H7 (cell line): ENCODE data around the gene ESAM. TPM values are rescaled to one million over a fixed set of nuclear protein-coding genes. Genes with fewer than 3 reads are reported as not detected.
"Not testable (repeated sequence)": the region's sequence is repeated elsewhere in the genome, so short reads cannot be mapped to it uniquely, and the experiment has no call there.

Experiments
- DNase-seq: peaks from one replicate; pipeline ENCODE4 v3.0.0; 2012
- H3K27me3 ChIP-seq: 2 replicates; pipeline ENCODE4 v1.6.0; 2011; ENCODE audit warnings: mild to moderate bottlenecking, low read length; ENCODE audit not compliant: control insufficient read depth, insufficient read depth
- H3K36me3 ChIP-seq: replicated peaks from 2 replicates; pipeline ENCODE4 v1.5.1; 2011; ENCODE audit warnings: low read length; ENCODE audit not compliant: control insufficient read depth, insufficient read depth
- H3K4me3 ChIP-seq: 2 replicates; pipeline ENCODE4 v1.5.1; 2011; ENCODE audit warnings: low read depth, mild to moderate bottlenecking, control low read depth, low read length, moderate library complexity; ENCODE audit not compliant: insufficient read depth
- total RNA-seq: library from RNA; depleted of rRNA; stranded (reverse); fragments of >200 nt; shearing (Covaris generic); gene quantifications from 2 replicates; pipeline ENCODE4 v1.2.3, GENCODE V29; 2014

ESAM gene
- total RNA-seq, 1 experiment from 2014 or later: 0.38 TPM

DNA sequence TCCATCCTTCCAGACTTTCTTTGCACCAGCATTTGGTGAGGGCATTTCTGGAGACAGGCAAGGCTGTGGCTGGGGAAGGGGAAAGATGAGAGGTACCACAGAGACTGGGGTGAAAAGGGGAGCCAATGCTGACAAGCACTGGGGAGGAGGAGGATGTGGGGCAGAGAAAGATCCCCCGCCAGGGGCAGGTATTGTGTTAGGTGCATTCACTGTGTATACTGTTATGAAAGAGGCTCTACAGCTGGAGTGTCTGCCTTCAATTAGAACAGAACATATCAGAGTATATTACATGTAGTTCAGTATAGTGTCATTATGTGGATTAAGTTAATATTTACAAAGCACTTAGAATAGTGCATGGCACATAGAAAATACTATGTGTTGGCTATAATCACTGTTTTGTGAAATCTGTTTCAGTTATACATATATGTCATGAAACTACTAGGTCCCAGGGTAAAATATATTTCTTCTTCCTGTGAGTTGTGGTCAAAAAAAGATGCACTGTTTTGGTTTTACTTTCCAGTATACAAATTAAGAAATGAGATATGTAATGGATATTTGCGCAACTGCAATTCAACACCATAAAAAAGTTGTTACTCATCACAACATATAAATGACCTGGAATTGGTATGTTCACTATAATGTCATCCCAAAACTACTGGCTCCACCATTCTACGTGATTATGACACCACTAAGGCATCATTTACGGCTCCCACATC lies 29.7 kb upstream of the ESAM start:
- H3K4me3 ChIP-seq: no peak overlapping the region
- DNase-seq: no peak
- no peaks in the 10 kb centered on the region for H3K27me3 ChIP-seq
- no peaks in the 10 kb centered on the region for H3K36me3 ChIP-seq

DNA sequence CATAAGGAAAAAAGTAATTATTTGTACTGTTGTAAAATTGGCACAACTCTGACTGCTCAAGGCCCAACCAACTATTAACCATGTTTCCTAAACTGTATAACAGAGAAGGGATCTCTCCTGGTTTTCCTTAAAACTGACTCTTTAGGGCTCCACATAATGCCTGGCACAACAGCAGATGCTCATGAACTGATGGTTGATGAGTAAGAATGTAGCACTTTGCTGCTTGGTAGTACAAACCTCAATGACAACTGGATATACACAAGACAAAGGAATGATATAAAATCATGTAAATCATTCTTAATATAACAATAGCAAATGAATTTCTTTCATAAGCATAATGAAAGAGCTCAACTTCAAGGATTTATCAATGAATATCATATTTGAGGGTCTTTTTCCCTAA lies 26.4 kb upstream of the ESAM start:
- no peak for DNase-seq
- no peaks in the 10 kb centered on the region for H3K27me3 ChIP-seq
- no peaks in the 10 kb centered on the region for H3K36me3 ChIP-seq
- no peak overlapping the region for H3K4me3 ChIP-seq

DNA sequence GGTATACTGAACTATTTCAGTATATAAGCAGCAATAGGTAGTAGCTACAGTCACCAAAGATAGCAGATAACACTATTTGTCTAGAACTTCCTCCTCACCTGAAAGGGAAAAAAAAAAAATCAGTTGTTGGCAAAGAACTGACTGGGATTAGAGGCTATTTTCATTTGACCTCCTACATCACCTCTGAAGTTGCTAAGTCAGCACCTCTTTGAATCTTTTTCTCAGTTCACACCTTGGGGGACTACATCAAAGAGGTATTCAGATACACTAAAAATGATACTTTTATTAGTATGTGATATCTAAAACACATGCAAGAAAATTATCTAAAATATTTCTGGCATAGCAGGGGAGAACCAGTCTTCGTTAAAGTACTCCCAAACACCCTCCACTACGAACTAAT lies 22.0 kb upstream of the ESAM start:
- Histone ChIP-seq H3K27me3 (no peaks in the 10 kb centered on the region), H3K36me3 (no peaks in the 10 kb centered on the region), H3K4me3 (no peak overlapping the region)
- DNase-seq: no peak

DNA sequence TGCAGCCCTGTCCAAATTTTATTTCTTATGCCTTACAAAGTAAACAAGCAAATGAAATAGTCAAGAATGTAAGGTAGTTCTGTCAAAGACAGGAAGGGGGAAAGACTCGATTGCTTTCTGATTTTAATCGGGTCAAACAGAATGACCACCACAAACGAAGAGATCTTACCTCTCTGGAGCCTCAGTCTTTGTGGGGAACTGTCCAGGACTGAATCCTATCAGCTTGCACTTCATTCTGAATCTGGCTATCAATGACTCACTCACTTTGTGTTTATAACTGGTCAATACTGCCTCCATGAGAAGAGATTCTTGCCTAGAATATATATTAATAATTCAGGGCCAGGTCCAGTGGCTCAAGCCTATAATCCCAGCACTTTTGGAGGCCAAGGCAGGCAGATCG lies 20.9 kb upstream of the ESAM start:
- Histone ChIP-seq H3K27me3 (no peaks in the 10 kb centered on the region), H3K4me3 (no peak overlapping the region), H3K36me3 (no peaks in the 10 kb centered on the region)
- no peak for DNase-seq

GRCh38 chr11:124779568-124779967 lies 17.5 kb upstream of the ESAM start:
- no peaks in the 10 kb centered on the region for H3K36me3 ChIP-seq
- DNase-seq: no peak

DNA sequence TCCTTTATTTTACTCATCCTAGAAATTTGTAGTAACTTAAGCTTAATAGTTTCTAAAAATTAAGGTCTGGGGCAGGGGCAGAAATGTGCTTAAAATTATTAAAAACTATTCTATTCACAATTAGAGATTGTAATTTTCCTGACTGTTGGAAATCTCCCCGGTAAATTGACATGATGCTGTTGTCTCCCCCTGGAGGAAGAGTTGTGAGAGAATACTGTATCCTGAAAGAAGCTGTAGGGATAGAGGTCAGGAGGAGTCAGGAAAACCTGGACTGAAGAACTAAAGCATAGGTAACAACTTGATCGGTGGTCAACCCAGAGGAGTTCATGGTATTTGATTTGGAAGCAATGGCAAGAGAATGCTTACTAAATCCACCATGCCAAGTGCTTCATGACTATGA lies 16.2 kb upstream of the ESAM start:
- Histone ChIP-seq H3K4me3 (no peak overlapping the region), H3K27me3 (no peaks in the 10 kb centered on the region), H3K36me3 (no peaks in the 10 kb centered on the region)
- DNase-seq: peak; percentile 52

More at GRCh38 chr11:124779568-124779967, 17.5 kb upstream of the ESAM start:
- Histone ChIP-seq H3K27me3 (no peaks in the 10 kb centered on the region), H3K4me3 (no peak overlapping the region)

DNA sequence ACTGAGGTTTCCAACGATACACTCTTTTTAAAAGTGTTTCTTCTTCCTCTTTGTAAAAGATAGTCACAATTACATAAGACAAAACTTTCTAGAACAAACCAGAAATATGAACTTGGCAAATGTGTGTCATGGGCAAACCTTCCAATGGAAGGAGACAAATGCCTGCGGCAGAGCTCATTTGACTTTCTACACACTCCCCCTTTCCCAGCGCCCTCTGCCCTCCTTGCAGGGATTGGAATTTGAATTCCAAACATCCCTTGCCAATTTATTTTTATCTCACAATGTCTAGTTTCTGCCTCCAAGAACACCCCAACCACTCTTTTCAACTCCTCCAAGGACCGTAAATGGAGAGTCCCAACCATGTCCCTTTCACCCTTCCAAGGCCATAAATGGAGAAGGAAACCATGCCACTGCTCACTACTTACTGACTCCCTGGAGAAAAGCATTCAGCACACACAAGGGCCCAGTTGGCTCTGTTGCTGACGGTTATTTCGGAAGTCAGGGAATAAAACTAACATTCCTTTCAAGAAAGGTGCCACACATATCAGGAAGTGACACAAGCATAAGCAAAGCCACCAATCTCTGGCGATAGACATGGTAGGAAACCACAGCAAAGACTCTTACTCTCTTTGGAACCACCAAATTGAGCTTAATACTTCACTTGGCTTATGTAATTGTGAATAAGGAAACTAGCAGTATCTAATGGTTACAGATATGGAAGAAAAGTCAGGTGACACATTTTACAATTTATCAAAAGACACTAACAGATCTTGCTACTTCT lies 15.0 kb upstream of the ESAM start:
- Histone ChIP-seq H3K27me3 (no peaks in the 10 kb centered on the region), H3K4me3 (no peak overlapping the region), H3K36me3 (no peaks in the 10 kb centered on the region)
- DNase-seq: no peak

GRCh38 chr11:124770959-124771358 lies 8.9 kb upstream of the ESAM start:
- H3K27me3 ChIP-seq, H3K36me3 ChIP-seq, H3K4me3 ChIP-seq, DNase-seq: not testable (repeated sequence)

DNA sequence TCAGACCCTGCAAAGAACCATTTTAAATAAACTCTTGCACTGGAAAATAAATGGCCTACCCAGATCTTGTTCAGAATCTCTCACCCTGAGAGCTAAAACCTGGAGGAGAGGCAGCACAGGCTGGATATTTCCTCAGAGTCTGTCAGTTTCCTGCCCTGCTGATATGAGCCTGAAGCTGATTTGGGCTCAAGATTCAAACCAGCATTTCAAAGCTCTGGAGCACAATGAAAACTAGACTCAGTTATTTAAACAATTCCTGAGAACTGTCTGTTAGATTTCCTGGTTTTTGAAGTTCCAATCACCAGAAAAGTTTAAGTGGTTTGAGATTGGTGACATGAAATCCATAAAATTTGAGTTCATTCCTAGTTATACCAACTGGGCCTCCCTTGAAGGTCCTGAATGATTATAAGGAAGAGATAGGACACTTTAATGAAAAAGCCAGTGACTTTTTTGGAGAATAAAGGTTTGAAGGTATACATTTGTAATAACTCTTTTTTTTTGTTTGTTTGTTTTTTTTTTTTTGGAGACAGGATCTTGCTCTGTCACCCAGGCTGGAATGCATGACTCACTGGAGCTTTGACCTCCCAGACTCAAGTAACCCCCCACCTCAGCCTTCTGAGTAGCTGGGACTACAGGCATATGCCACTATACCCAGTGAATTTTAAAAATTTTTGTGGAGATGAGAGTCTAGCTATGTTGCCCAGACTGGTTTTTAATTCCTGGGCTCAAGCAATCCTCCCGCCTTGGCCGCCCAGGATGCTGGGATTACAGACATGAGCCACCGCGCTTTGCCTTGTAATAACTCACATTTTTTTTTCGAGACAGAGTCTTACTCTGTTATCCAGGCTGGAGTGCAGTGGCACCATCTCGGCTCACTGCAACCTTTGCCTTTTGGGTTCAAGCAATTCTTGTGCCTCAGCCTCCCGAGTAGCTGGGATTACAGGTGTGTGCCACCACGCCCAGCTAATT lies 8.0 kb upstream of the ESAM start:
- DNase-seq: no peak
- Histone ChIP-seq H3K4me3 (no peak overlapping the region), H3K27me3 (no peaks in the 10 kb centered on the region), H3K36me3 (no peaks in the 10 kb centered on the region; the same call in 1 of the 2 replicates)

GRCh38 chr11:124768914-124769313 lies 6.8 kb upstream of the ESAM start:
- no peaks in the 10 kb centered on the region for H3K27me3 ChIP-seq
- DNase-seq: no peak
- no peak overlapping the region for H3K4me3 ChIP-seq
- no peaks in the 10 kb centered on the region; the same call in 1 of the 2 replicates for H3K36me3 ChIP-seq

GRCh38 chr11:124766156-124766555 lies 4.1 kb upstream of the ESAM start:
- no peak for DNase-seq
- Histone ChIP-seq H3K27me3 (peaks cover 18% of the 10 kb centered on the region), H3K4me3 (no peak overlapping the region), H3K36me3 (no peaks in the 10 kb centered on the region; the same call in 1 of the 2 replicates)

- DNase-seq: peak; percentile 81
- Histone ChIP-seq H3K36me3 (no peaks in the 10 kb centered on the region), H3K4me3 (peak overlapping the region; percentile 56), H3K27me3 (peaks cover 46% of the 10 kb centered on the region)
Observed at GRCh38 chr11:124763156-124763947, 1.3 kb upstream of the ESAM start.

DNA sequence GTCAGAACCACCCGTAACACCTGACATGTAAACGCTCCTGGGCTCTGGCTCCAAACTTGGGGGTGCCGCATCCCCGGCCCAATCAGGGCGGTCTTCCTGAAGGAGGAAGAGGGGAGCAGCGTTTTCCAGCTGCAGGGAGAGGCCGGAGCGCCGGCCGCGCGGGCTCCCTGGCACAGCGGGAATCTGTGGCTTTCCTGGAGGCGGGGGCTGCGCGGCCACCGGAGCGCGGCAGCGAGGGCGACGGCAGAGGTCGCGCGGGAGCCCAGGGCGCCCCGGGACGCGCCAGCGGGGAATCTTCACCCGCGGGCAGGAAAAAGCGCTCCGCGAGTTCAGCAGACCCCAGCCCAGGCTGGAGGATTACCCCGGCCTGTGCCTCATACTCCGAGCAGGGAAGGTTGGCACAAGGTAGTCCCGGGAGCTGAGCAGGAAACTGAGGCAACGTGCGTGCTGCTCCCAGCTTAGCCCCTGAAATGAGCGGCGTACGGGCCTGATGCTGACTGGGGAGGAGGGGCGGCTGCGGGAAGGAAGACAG lies 600 bp upstream of the ESAM start:
- Histone ChIP-seq H3K27me3 (peaks cover 52% of the 10 kb centered on the region), H3K4me3 (peak overlapping the region; percentile 56), H3K36me3 (no peaks in the 10 kb centered on the region)
- DNase-seq: peak; percentile 77
